SK-N-SH (cell line): ENCODE data around the gene PRKG1. TPM values are rescaled to one million over a fixed set of nuclear protein-coding genes. Genes with fewer than 3 reads are reported as not detected.

Source experiments
- CTCF ChIA-PET: fragments of 300-600, 350-600 bp; formaldehyde crosslinking; extraction: SDS; loops from one replicate; lab custom pipeline; 2021; lab: Yijun Ruan, JAX
- POLR2A ChIA-PET: fragments of 350-600 bp; sonication (Branson Sonifier 250); formaldehyde crosslinking; extraction: SDS; loops from one replicate; lab custom pipeline; 2020; ENCODE audit warnings: antibody characterized with exemption, inconsistent platforms; lab: Yijun Ruan, JAX
- DNase-seq: peaks from one replicate; pipeline ENCODE4 v3.0.0; 2012
- H2AFZ ChIP-seq: fragments of 200-600 bp; sonication (generic); 2 replicates; pipeline ENCODE4 v1.8.1; 2016; ENCODE audit warnings: antibody characterized with exemption, mild to moderate bottlenecking, low read depth
- H3F3A ChIP-seq: fragments of 200-600 bp; sonication (generic); replicated peaks from 2 replicates; pipeline ENCODE3; 2016; ENCODE audit warnings: antibody characterized with exemption, mild to moderate bottlenecking; ENCODE audit not compliant: insufficient read depth
- H3K27ac ChIP-seq, 2 experiments: fragments of 200-500 bp in 1 of 2; fragments of 200-600 bp in 1 of 2; sonication (Bioruptor generic) in 1 of 2; sonication (generic), shearing (Covaris generic) in 1 of 2; 2 replicates each; pipeline versions ENCODE4 v1.5.1 to v1.6.1; 2014 to 2016; ENCODE audit warnings: low read depth in 2 of 2, inconsistent platforms in 1 of 2, low read length in 1 of 2, mild to moderate bottlenecking in 1 of 2, mixed read lengths in 1 of 2
- H3K27me3 ChIP-seq: fragments of 200-600 bp; sonication (generic), shearing (Covaris generic); 2 replicates; pipeline ENCODE4 v1.6.1; 2016; ENCODE audit warnings: mixed run types; ENCODE audit not compliant: insufficient read depth
- H3K36me3 ChIP-seq, 2 experiments: fragments of 200-500 bp in 1 of 2; fragments of 200-600 bp in 1 of 2; sonication (Bioruptor generic) in 1 of 2; sonication (generic) in 1 of 2; replicated peaks in 1 of 2; 2 replicates each; pipeline versions ENCODE3 to v1.5.1; 2014 to 2016; ENCODE audit warnings: low read length in 1 of 2, mild to moderate bottlenecking in 1 of 2; ENCODE audit not compliant: insufficient read depth in 2 of 2, control insufficient read depth in 1 of 2
- H3K4me1 ChIP-seq, 2 experiments: fragments of 200-500 bp in 1 of 2; fragments of 200-600 bp in 1 of 2; sonication (Bioruptor generic) in 1 of 2; sonication (generic), shearing (Covaris generic) in 1 of 2; 2 replicates each; pipeline versions ENCODE4 v1.5.1 to v1.6.1; 2014 to 2016; ENCODE audit warnings: low read depth in 1 of 2, low read length in 1 of 2, mixed run types in 1 of 2; ENCODE audit not compliant: insufficient read depth in 2 of 2, control insufficient read depth in 1 of 2
- H3K4me2 ChIP-seq: fragments of 200-600 bp; sonication (generic), shearing (Covaris generic); 2 replicates; pipeline ENCODE4 v1.6.1; 2017; ENCODE audit warnings: mixed run types
- H3K4me3 ChIP-seq, 2 experiments: fragments of 200-500 bp in 1 of 2; fragments of 200-600 bp in 1 of 2; sonication (Bioruptor generic) in 1 of 2; sonication (generic), shearing (Covaris generic) in 1 of 2; 2 replicates each; pipeline versions ENCODE4 v1.5.1 to v1.8.1; 2014 to 2016; ENCODE audit warnings: low read depth in 2 of 2, inconsistent platforms in 1 of 2, low read length in 1 of 2, mild to moderate bottlenecking in 1 of 2, mixed read lengths in 1 of 2, moderate library complexity in 1 of 2
- H3K79me2 ChIP-seq: fragments of 200-600 bp; sonication (generic); 2 replicates; pipeline ENCODE4 v1.8.1; 2017; ENCODE audit warnings: mild to moderate bottlenecking; ENCODE audit not compliant: insufficient read depth
- H3K9ac ChIP-seq: fragments of 200-600 bp; sonication (generic); 2 replicates; pipeline ENCODE4 v1.6.1; 2017; ENCODE audit warnings: mixed run types
- H3K9me2 ChIP-seq: fragments of 200-600 bp; sonication (generic); 2 replicates; pipeline ENCODE4 v1.6.1; 2017; ENCODE audit warnings: mixed run types
- H3K9me3 ChIP-seq: fragments of 200-600 bp; sonication (generic); 2 replicates; pipeline ENCODE4 v1.6.1; 2017; ENCODE audit warnings: mixed run types, mild to moderate bottlenecking, moderate library complexity
- H4K20me1 ChIP-seq: fragments of 200-600 bp; sonication (generic); 2 replicates; pipeline ENCODE4 v1.6.1; 2017; ENCODE audit warnings: mild to moderate bottlenecking, mixed run types; ENCODE audit not compliant: insufficient read depth
- FOXJ3 ChIP-seq: sonication (generic); formaldehyde crosslinking; IDR thresholded peaks from 2 replicates; pipeline ENCODE4 v1.5.1; 2020; ENCODE audit warnings: mild to moderate bottlenecking, missing genetic modification reagents
- GATA2 ChIP-seq: sonication (generic); formaldehyde crosslinking; IDR thresholded peaks from 2 replicates; pipeline ENCODE4 v1.5.0; 2020; ENCODE audit warnings: mild to moderate bottlenecking, missing genetic modification reagents
- IRF3 ChIP-seq: fragments of 150-350 bp; IDR thresholded peaks from 2 replicates; pipeline ENCODE4 v1.6.1; 2016; ENCODE audit warnings: mild to moderate bottlenecking, low read depth, low read length
- MEF2A ChIP-seq: IDR thresholded peaks from 2 replicates; pipeline ENCODE4 v1.4.0; 2012; ENCODE audit warnings: low read depth, borderline replicate concordance
- PBX3 ChIP-seq: IDR thresholded peaks from 2 replicates; pipeline ENCODE4; 2012
- POLR2AphosphoS5 ChIP-seq: IDR thresholded peaks from 2 replicates; pipeline ENCODE4 v1.6.1; 2012; ENCODE audit warnings: low read depth, low read length
- RAD21 ChIP-seq: IDR thresholded peaks from 2 replicates; pipeline ENCODE4 v1.6.1; 2012; ENCODE audit warnings: mild to moderate bottlenecking, low read length
- RCOR1 ChIP-seq: fragments of 150-350 bp; IDR thresholded peaks from 2 replicates; pipeline ENCODE4 v1.6.1; 2017; ENCODE audit warnings: antibody characterized with exemption, low read length
- RFX5 ChIP-seq: IDR thresholded peaks from 2 replicates; pipeline ENCODE4 v1.6.1; 2012; ENCODE audit warnings: mild to moderate bottlenecking, improper control_type of control experiment, low read length
- SIN3A ChIP-seq: IDR thresholded peaks from 2 replicates; pipeline ENCODE4 v1.6.1; 2012; ENCODE audit warnings: low read depth, mild to moderate bottlenecking, low read length, moderate library complexity, borderline replicate concordance
- SMC3 ChIP-seq: IDR thresholded peaks from 2 replicates; pipeline ENCODE4 v1.6.1; 2012; ENCODE audit warnings: low read depth, low read length, improper control_type of control experiment
- TEAD4 ChIP-seq: IDR thresholded peaks from 2 replicates; pipeline ENCODE4 v1.4.0; 2012; ENCODE audit warnings: mild to moderate bottlenecking, borderline replicate concordance; ENCODE audit not compliant: insufficient read depth
- USF1 ChIP-seq: IDR thresholded peaks from 2 replicates; pipeline ENCODE4 v1.4.0; 2012; ENCODE audit warnings: low read depth, borderline replicate concordance
- WGBS: methylation state at CpG from one replicate; pipeline ENCODE4 v1.1.6; 2017; ENCODE audit warnings: low lambda C conversion rate; 5-methylcytosine and 5-hydroxymethylcytosine counted together
- polyA plus RNA-seq, 3 experiments: library from polyadenylated mRNA; depleted of rRNA; stranded (reverse); fragments of >200 nt; gene quantifications; 2 replicates each; pipeline ENCODE4 v1.2.3, GENCODE V29; 2012

The PRKG1 gene
- polyA plus RNA-seq, 1 of the 3 experiments (the other 2 are of a cell fraction): 4.1 TPM

DNA sequence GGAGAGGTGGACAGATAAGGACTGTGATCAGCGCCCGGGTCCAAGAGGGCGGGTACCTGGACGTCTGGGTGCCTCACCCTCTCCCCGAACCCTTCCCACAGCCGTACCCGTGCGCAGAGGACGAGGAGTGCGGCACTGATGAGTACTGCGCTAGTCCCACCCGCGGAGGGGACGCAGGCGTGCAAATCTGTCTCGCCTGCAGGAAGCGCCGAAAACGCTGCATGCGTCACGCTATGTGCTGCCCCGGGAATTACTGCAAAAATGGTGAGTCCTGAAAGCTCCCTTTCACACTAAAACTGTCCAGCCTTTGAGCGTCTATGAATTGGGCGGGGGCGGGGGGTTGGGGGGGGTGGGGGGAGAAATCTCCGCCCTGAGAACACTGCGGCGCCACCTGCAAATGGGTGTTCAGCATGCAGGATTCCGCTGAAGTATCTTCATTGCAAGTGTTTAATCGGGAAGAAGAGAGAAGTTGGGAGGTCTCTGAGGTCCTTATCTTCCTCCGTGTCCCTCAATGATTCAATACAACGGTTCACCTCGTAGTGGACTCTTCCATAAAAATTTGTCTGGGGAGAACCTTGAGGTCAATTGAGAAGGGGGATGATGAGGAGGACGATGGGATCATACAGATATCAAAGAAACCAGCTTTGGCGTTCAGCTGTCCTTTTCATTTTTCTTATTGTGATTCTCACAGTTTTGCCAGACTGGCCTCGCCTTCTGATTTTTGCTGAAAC is 1240.7 kb downstream of the PRKG1 start:
- POLR2A ChIA-PET: interaction anchor here (1.1 kb wide), 1 partner anchor 10 kb away, joined by 3 read pairs; no protein-coding TSS in a partner anchor
- Histone ChIP-seq H3K9me3 (no peaks in the 10 kb centered on the region), H3F3A (peaks cover 52% of the 10 kb centered on the region), H2AFZ (peak overlapping the region; percentile 81), H3K4me1 (peaks cover 6 to 10% of the 10 kb centered on the region in 2 experiments; a peak in 3 of 4 replicates), H3K4me3 (peak overlapping the region; percentile 95 to 99), H3K27ac (peak overlapping the region; percentile 95), H3K9ac (peak overlapping the region; percentile 89), H3K36me3 (peaks cover 12 to 19% of the 10 kb centered on the region in 2 experiments), H3K9me2 (no peaks in the 10 kb centered on the region), H3K4me2 (peak overlapping the region; percentile 83), H3K79me2 (peaks cover 48% of the 10 kb centered on the region), H4K20me1 (no peaks in the 10 kb centered on the region), H3K27me3 (no peaks in the 10 kb centered on the region)
- peak; percentile 53 for DNase-seq
- peak; percentile 49; the same call in 1 of the 2 replicates for TF ChIP-seq POLR2AphosphoS5
- TF ChIP-seq FOXJ3: no peak
- TF ChIP-seq USF1: no peak
- no peak for TF ChIP-seq SMC3
- TF ChIP-seq RAD21: no peak
- no peak for TF ChIP-seq RCOR1
- no peak for TF ChIP-seq GATA2
- no peak for TF ChIP-seq RFX5
- TF ChIP-seq TEAD4: no peak
- CTCF ChIA-PET: interaction anchor here (0.9 to 12.8 kb wide), 12 partner anchors 33 to 465 kb away, joined by 3 to 185 read pairs (median 5); no protein-coding TSS in a partner anchor
- WGBS: 2% methylated on average over 19 of the region's 36 CpGs

DNA sequence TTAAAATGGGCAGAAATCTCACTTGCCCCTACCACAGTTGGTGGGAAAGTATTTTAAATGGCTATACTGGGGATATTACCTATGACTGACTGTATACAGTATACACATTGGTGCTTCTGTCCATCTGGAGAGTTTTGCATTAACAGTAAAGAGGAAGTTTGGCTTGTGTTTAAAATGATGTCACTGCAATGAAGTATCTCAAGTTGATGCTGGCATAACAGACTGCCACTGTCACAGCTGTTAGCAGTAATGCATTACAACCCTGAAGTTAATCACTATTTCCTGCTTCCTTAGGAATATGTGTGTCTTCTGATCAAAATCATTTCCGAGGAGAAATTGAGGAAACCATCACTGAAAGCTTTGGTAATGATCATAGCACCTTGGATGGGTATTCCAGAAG is 1241.7 kb downstream of the PRKG1 start:
- peak overlapping the region; percentile 83 for H3K4me2 ChIP-seq
- ChIA-PET POLR2A (no interaction called here), CTCF (interaction anchor here (1.1 to 12.8 kb wide), 6 partner anchors 8 to 464 kb away, joined by 4 to 185 read pairs (median 9); no protein-coding TSS in a partner anchor)
- H3F3A ChIP-seq: peaks cover 59% of the 10 kb centered on the region
- H3K79me2 ChIP-seq: peaks cover 48% of the 10 kb centered on the region
- H3K36me3 ChIP-seq: peaks cover 12 to 19% of the 10 kb centered on the region in 2 experiments
- H3K27ac ChIP-seq: peak overlapping the region; percentile 95
- TF ChIP-seq POLR2AphosphoS5 (0 out of 2 replicates have a peak, but pooled peaks have one; percentile 25), PBX3 (peak; percentile 48; the same call in 1 of the 2 replicates), MEF2A (no peak), IRF3 (no peak), SIN3A (no peak)
- H2AFZ ChIP-seq: no peak overlapping the region
- no peaks in the 10 kb centered on the region for H3K9me3 ChIP-seq
- peaks cover 6 to 10% of the 10 kb centered on the region in 2 experiments; a peak in 2 of 4 replicates for H3K4me1 ChIP-seq
- peak overlapping the region; percentile 95 to 99 for H3K4me3 ChIP-seq
- peak overlapping the region; percentile 89 for H3K9ac ChIP-seq
- no peaks in the 10 kb centered on the region for H4K20me1 ChIP-seq
- DNase-seq: no peak
- no peaks in the 10 kb centered on the region for H3K9me2 ChIP-seq
- WGBS: 0% methylated on average over 1 of the region's 1 CpG
- no peaks in the 10 kb centered on the region for H3K27me3 ChIP-seq
